HG02678 (cell line): ENCODE data around the gene ZSCAN9.

ENCODE experiments used
- ATAC-seq: cut with Tn5 transposase; IDR thresholded peaks from one replicate; pipeline ENCODE4 v1.9.1; 2021; ENCODE audit warnings: mild to moderate bottlenecking, moderate library complexity; ENCODE audit not compliant: unreplicated experiment

The ZSCAN9 gene

GRCh38 chr6:28220257-28221133, 4.6 kb upstream of the ZSCAN9 start:
- ATAC-seq = no peak

GRCh38 chr6:28224131-28225055, 682 bp upstream of the ZSCAN9 start:
- no peak for ATAC-seq

GRCh38 chr6:28226460-28226859, 1.4 kb downstream of the ZSCAN9 start:
- no peak for ATAC-seq

- ATAC-seq = no peak
These were observed 7.7 kb downstream of the ZSCAN9 start for GRCh38 chr6:28232785-28233184.

- no peak for ATAC-seq
These were observed 10.9 kb downstream of the ZSCAN9 start for GRCh38 chr6:28235912-28236452.

- ATAC-seq = peak; percentile 58
These were observed 14.6 kb downstream of the ZSCAN9 start for GRCh38 chr6:28239636-28240035.

- no peak for ATAC-seq
These were observed 15.4 kb downstream of the ZSCAN9 start for GRCh38 chr6:28240471-28240870.

- ATAC-seq = no peak
These were observed 18.9 kb downstream of the ZSCAN9 start for GRCh38 chr6:28243946-28244345.

GRCh38 chr6:28245206-28245941, 20.3 kb downstream of the ZSCAN9 start:
- ATAC-seq = no peak

- ATAC-seq = no peak
These were observed 23.8 kb downstream of the ZSCAN9 start for GRCh38 chr6:28248916-28249315.

GRCh38 chr6:28250747-28251146, 25.7 kb downstream of the ZSCAN9 start:
- no peak for ATAC-seq

GRCh38 chr6:28251661-28252008, 26.6 kb downstream of the ZSCAN9 start:
- ATAC-seq = peak; percentile 46

- ATAC-seq = peak; percentile 86
These were observed 27.2 kb downstream of the ZSCAN9 start, which contains the start of gene ZKSCAN4 for GRCh38 chr6:28252009-28252975. Gene ZKSCAN4 (minus strand): TSS chr6:28252269. CDS start chr6:28251980, 289 bp downstream.

- ATAC-seq = no peak
These were observed 29.0 kb downstream of the ZSCAN9 start for GRCh38 chr6:28254121-28254519.

GRCh38 chr6:28257042-28257441, 32.0 kb downstream of the ZSCAN9 start:
- ATAC-seq = no peak

- ATAC-seq = no peak
These were observed 34.1 kb downstream of the ZSCAN9 start, which contains the start of gene NKAPL for GRCh38 chr6:28258877-28259777. Gene NKAPL (plus strand): TSS chr6:28259297. CDS start chr6:28259372, 75 bp downstream.

GRCh38 chr6:28263922-28264321, 38.8 kb downstream of the ZSCAN9 start:
- no peak for ATAC-seq

GRCh38 chr6:28264834-28265401, 39.8 kb downstream of the ZSCAN9 start:
- no peak for ATAC-seq
